ENCODE measurements around the gene EIF4G1. TPM values are rescaled to one million over a fixed set of nuclear protein-coding genes. Genes with fewer than 3 reads are reported as not detected.
A peak's percentile ranks its signal among the peaks of the same experiment; 100 is the strongest.

Gene EIF4G1
- total and polyA plus RNA-seq, 4 donors, result 72.8 to 285 (median 187) TPM

DNA sequence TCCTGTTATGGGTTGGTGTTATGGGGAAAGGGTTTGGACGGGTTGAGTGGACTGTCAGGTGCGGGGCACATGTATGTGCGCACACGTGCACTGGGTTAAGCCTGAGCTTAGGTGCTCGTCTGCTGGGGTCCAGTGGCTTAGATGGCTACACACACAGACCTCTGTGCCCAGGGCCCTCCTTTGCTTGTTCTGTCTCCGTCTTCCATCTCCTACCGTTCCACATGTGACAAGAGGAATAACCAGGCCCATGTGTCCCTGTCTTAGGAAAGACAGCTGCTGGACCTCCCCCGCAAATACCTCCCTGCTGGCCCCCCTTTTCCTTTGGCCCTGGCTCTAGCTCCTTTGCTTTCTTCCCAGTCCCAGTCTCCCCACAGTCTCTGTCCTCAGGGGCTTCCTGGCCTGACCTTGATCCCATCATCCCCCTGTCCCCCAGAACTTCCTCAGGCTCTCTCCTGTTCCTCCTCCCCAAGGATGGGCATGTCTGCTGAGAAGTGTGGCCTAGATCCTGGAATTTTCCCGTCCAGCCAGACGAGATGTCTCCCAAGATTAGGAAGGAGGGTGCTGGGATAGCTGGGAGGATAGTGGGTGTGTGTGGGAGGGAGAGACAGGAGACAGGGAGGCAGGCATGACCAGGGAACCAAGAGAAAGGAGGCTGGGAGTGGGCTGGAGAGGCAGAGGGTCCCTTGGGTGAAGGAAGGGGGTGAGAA lies 64.4 kb downstream of the EIF4G1 start:
- Histone ChIP-seq H3K9me3 (ENCODE audit: control insufficient read depth, low read length) (no peaks in the 10 kb centered on the region), H3K27me3 (ENCODE audit: control insufficient read depth in 1 of 2, insufficient read depth in 2 of 2, low read length in 1 of 2) (no peaks in the 10 kb centered on the region), H3K27ac (ENCODE audit: low read depth in 1 of 2, low read length in 2 of 2) (no peak overlapping the region), H3K36me3 (ENCODE audit: control insufficient read depth in 1 of 2, insufficient read depth in 2 of 2, low read length in 1 of 2) (no peaks in the 10 kb centered on the region), H3K4me1 (ENCODE audit: control insufficient read depth in 1 of 2, insufficient read depth in 2 of 2, low read length in 2 of 2) (no peaks in the 10 kb centered on the region), H3K4me3 (ENCODE audit: low read length in 2 of 2) (no peak overlapping the region)
- ATAC-seq (ENCODE audit: low FRiP score), result no peak
- DNase-seq, result peak in 1 of 2 donors; percentile 40
- intact Hi-C loops (cut with DNase I), result no loop called here
- WGBS, 2 donors, result 80 to 85% methylated on average over 10 of the region's 10 CpGs

DNA sequence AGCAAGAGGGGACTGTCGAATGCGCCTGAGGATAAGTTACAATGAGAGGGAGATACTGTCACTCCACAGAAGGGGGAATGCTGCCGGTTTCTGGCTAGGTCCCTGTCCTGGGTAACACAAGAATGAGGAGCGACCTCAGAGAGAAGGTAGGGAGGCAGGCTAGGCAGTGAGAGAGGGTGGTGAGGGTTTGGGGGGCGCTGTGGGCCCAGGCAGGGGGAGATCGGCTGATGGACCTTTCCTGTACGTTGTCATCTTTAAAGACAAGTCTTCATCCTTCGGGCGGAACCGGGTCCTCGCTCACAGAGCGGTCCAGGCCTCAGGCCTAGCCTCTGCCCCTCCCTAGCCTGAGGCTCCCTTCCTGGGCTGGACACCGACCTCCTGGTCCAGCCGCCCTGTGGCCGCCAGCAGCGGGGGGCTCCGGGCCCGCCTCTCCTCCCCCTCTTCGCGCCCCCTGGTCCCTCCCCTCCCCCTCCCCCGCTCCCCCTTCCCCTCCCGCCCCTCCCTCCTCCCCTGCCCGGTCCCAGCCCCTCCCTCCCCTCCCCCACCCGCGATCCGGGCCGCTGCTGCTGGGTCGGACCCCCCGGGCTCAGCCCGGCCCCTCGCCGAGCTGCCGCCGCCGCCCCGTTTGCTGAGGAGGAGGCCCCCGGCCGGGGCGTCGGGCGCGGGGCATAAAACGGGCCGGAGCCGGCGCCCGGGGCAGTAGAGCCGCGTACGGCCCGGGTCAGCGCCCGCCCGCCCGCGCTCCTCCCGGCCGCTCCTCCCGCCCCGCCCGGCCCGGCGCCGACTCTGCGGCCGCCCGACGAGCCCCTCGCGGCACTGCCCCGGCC lies 65.2 kb downstream of the EIF4G1 start, which contains the start of gene CHRD:
TSS of gene CHRD (plus strand) at position 697 of the 827 bp plus-strand sequence. CDS start 265 bp downstream, outside the sequence.
- no peaks in the 10 kb centered on the region for H3K9me3 ChIP-seq (ENCODE audit: control insufficient read depth, low read length)
- no peaks in the 10 kb centered on the region for H3K4me1 ChIP-seq (ENCODE audit: control insufficient read depth in 1 of 2, insufficient read depth in 2 of 2, low read length in 2 of 2)
- peak within 1 kb of the TSS; percentile 63 to 81 for H3K4me3 ChIP-seq (ENCODE audit: low read length in 2 of 2)
- H3K27ac ChIP-seq (ENCODE audit: low read depth in 1 of 2, low read length in 2 of 2), result no peak within 1 kb of the TSS
- no peaks in the 10 kb centered on the region for H3K27me3 ChIP-seq (ENCODE audit: control insufficient read depth in 1 of 2, insufficient read depth in 2 of 2, low read length in 1 of 2)
- H3K36me3 ChIP-seq (ENCODE audit: control insufficient read depth in 1 of 2, insufficient read depth in 2 of 2, low read length in 1 of 2), result no peaks in the 10 kb centered on the region
- ATAC-seq (ENCODE audit: low FRiP score), result peak; percentile 64
- intact Hi-C loops (cut with DNase I), result no loop called here
- peak in 1 of 2 donors; percentile 80 for DNase-seq
- WGBS, 2 donors, result 16 to 53% methylated on average over 19 to 69 of the region's 71 CpGs

DNA sequence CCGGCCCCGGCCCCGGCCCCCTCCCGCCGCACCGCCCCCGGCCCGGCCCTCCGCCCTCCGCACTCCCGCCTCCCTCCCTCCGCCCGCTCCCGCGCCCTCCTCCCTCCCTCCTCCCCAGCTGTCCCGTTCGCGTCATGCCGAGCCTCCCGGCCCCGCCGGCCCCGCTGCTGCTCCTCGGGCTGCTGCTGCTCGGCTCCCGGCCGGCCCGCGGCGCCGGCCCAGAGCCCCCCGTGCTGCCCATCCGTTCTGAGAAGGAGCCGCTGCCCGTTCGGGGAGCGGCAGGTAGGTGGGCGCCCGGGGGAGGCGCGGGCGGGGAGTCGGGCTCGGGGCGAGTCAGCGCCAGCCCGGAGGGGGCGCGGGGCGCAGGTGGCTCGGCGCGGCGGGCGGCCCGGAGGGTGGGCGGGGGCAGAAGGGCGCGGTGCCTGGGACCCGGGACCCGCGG lies 65.8 kb downstream of the EIF4G1 start:
- no peaks in the 10 kb centered on the region for H3K4me1 ChIP-seq (ENCODE audit: control insufficient read depth in 1 of 2, insufficient read depth in 2 of 2, low read length in 2 of 2)
- H3K27ac ChIP-seq (ENCODE audit: low read depth in 1 of 2, low read length in 2 of 2), result no peak overlapping the region
- intact Hi-C loops (cut with DNase I), result no loop called here
- no peak for ATAC-seq (ENCODE audit: low FRiP score)
- 0 to 1% methylated on average over 11 to 62 of the region's 62 CpGs for WGBS, 2 donors
- DNase-seq, result peak; percentile 84 to 93
- no peaks in the 10 kb centered on the region for H3K9me3 ChIP-seq (ENCODE audit: control insufficient read depth, low read length)
- peak overlapping the region; percentile 63 to 81 for H3K4me3 ChIP-seq (ENCODE audit: low read length in 2 of 2)
- no peaks in the 10 kb centered on the region for H3K36me3 ChIP-seq (ENCODE audit: control insufficient read depth in 1 of 2, insufficient read depth in 2 of 2, low read length in 1 of 2)
- H3K27me3 ChIP-seq (ENCODE audit: control insufficient read depth in 1 of 2, insufficient read depth in 2 of 2, low read length in 1 of 2), result no peaks in the 10 kb centered on the region

DNA sequence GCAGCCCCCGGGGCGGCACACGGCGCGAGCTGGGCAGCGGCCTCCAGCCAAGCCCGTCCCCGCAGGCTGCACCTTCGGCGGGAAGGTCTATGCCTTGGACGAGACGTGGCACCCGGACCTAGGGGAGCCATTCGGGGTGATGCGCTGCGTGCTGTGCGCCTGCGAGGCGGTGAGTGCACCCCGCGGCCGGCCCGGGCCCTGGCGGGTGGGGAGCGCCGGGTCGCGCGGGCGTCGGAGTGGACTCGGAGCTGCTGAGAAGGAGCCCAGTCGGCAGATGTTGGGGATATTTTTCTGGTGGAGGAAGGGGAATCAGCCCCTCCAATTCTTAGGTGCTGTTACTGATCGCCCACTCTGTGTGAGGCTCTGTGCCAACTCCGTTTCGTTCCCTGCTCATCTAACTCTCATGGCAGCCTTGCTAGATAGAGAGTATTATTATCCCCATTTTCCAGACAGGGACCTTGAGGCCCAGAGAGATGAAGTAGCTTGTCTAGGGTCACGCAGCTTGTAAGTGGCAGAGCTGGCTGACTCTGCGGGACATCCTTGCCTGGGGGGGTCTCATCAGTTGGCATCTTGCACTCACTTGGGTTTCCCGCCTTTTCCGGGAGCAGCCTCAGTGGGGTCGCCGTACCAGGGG lies 66.3 kb downstream of the EIF4G1 start:
- H3K27ac ChIP-seq (ENCODE audit: low read depth in 1 of 2, low read length in 2 of 2), result no peak overlapping the region
- intact Hi-C loops (cut with DNase I), result no loop called here
- ATAC-seq (ENCODE audit: low FRiP score) (no peak), DNase-seq (peak in 1 of 2 donors; percentile 74)
- no peaks in the 10 kb centered on the region for H3K4me1 ChIP-seq (ENCODE audit: control insufficient read depth in 1 of 2, insufficient read depth in 2 of 2, low read length in 2 of 2)
- WGBS, 2 donors, result 2% methylated on average over 39 to 42 of the region's 42 CpGs
- peak overlapping the region; percentile 63 to 81 for H3K4me3 ChIP-seq (ENCODE audit: low read length in 2 of 2)
- H3K36me3 ChIP-seq (ENCODE audit: control insufficient read depth in 1 of 2, insufficient read depth in 2 of 2, low read length in 1 of 2), result no peaks in the 10 kb centered on the region
- H3K27me3 ChIP-seq (ENCODE audit: control insufficient read depth in 1 of 2, insufficient read depth in 2 of 2, low read length in 1 of 2), result no peaks in the 10 kb centered on the region
- no peaks in the 10 kb centered on the region for H3K9me3 ChIP-seq (ENCODE audit: control insufficient read depth, low read length)

DNA sequence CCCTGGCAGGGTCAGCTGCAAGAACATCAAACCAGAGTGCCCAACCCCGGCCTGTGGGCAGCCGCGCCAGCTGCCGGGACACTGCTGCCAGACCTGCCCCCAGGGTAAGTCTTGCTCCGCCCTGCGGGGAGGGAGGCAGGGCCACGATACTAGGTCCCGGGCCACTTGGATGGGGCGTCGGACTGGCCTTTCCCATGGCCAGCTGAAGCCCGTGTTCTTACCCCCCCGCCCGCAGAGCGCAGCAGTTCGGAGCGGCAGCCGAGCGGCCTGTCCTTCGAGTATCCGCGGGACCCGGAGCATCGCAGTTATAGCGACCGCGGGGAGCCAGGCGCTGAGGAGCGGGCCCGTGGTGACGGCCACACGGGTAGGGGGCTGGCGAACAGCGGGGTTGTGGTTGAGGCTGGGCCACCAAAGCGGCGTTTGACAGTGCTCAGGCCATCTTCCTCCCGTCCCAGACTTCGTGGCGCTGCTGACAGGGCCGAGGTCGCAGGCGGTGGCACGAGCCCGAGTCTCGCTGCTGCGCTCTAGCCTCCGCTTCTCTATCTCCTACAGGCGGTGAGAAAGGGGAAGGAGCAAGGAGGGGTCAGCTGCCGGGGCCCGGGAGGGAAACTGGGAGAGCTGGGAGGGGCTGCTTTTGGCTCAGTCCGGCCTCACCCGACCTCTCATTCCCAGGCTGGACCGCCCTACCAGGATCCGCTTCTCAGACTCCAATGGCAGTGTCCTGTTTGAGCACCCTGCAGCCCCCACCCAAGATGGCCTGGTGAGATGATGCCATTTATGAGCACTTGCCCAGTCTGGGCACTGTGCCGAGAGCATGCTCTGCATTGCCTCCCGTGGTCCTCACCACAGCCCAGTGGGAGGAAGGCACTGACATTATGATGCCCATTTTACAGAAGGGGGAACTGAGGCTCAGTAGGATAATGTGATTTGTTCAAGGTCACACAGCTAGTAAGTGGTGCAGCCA lies 67.1 kb downstream of the EIF4G1 start:
- Histone ChIP-seq H3K4me3 (ENCODE audit: low read length in 2 of 2) (no peak overlapping the region), H3K27ac (ENCODE audit: low read depth in 1 of 2, low read length in 2 of 2) (no peak overlapping the region), H3K36me3 (ENCODE audit: control insufficient read depth in 1 of 2, insufficient read depth in 2 of 2, low read length in 1 of 2) (no peaks in the 10 kb centered on the region), H3K9me3 (ENCODE audit: control insufficient read depth, low read length) (no peaks in the 10 kb centered on the region), H3K4me1 (ENCODE audit: control insufficient read depth in 1 of 2, insufficient read depth in 2 of 2, low read length in 2 of 2) (no peaks in the 10 kb centered on the region), H3K27me3 (ENCODE audit: control insufficient read depth in 1 of 2, insufficient read depth in 2 of 2, low read length in 1 of 2) (no peaks in the 10 kb centered on the region)
- 15 to 21% methylated on average over 52 to 55 of the region's 55 CpGs for WGBS, 2 donors
- DNase-seq, result peak; percentile 66 to 82
- ATAC-seq (ENCODE audit: low FRiP score), result peak; percentile 31
- intact Hi-C loops (cut with DNase I), result no loop called here

DNA sequence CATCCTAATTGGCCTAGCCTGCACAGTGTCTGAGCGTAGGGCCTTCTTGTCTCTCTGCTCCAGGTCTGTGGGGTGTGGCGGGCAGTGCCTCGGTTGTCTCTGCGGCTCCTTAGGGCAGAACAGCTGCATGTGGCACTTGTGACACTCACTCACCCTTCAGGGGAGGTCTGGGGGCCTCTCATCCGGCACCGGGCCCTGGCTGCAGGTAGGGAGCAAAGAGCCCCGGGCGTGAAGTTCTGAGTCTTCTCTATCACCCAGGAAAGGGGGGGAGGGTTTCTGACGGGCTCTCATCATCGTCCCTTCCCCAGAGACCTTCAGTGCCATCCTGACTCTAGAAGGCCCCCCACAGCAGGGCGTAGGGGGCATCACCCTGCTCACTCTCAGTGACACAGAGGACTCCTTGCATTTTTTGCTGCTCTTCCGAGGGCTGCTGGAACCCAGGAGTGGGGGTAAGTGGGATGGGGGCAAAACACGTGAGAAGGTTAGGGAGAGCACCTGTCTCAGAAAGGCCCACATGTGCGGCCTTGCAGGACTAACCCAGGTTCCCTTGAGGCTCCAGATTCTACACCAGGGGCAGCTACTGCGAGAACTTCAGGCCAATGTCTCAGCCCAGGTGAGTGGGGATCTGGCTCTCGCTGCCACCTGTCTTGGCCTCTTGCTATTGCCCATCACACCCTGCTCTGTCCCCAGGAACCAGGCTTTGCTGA lies 68.1 kb downstream of the EIF4G1 start:
- intact Hi-C loops (cut with DNase I), result no loop called here
- no peaks in the 10 kb centered on the region for H3K36me3 ChIP-seq (ENCODE audit: control insufficient read depth in 1 of 2, insufficient read depth in 2 of 2, low read length in 1 of 2)
- H3K27me3 ChIP-seq (ENCODE audit: control insufficient read depth in 1 of 2, insufficient read depth in 2 of 2, low read length in 1 of 2), result no peaks in the 10 kb centered on the region
- ATAC-seq (ENCODE audit: low FRiP score) (no peak), DNase-seq (peak in 1 of 2 donors; percentile 65)
- no peak overlapping the region for H3K27ac ChIP-seq (ENCODE audit: low read depth in 1 of 2, low read length in 2 of 2)
- H3K4me1 ChIP-seq (ENCODE audit: control insufficient read depth in 1 of 2, insufficient read depth in 2 of 2, low read length in 2 of 2), result no peaks in the 10 kb centered on the region
- H3K4me3 ChIP-seq (ENCODE audit: low read length in 2 of 2), result no peak overlapping the region
- no peaks in the 10 kb centered on the region for H3K9me3 ChIP-seq (ENCODE audit: control insufficient read depth, low read length)
- WGBS, 2 donors, result 92 to 96% methylated on average over 16 of the region's 16 CpGs

DNA sequence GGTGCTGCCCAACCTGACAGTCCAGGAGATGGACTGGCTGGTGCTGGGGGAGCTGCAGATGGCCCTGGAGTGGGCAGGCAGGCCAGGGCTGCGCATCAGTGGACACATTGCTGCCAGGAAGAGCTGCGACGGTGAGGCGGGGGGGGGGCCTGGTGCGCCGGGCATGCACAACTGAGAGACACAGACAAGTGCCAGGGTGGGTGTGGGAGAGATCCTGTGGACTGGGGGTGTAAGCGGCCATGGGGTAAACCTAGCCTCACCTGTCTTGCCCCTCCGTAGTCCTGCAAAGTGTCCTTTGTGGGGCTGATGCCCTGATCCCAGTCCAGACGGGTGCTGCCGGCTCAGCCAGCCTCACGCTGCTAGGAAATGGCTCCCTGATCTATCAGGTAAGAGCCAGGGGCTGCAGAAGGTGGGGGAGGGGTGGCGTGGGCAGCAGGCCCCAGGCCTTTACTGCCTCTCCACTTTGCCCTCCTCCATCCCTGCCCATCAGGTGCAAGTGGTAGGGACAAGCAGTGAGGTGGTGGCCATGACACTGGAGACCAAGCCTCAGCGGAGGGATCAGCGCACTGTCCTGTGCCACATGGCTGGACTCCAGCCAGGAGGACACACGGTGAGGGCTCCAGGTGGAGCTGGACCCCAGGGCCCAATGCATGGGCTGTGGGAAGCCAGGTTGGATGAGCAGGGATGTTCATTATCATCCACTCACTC lies 68.8 kb downstream of the EIF4G1 start:
- Histone ChIP-seq H3K27me3 (ENCODE audit: control insufficient read depth in 1 of 2, insufficient read depth in 2 of 2, low read length in 1 of 2) (no peaks in the 10 kb centered on the region), H3K36me3 (ENCODE audit: control insufficient read depth in 1 of 2, insufficient read depth in 2 of 2, low read length in 1 of 2) (no peaks in the 10 kb centered on the region), H3K4me1 (ENCODE audit: control insufficient read depth in 1 of 2, insufficient read depth in 2 of 2, low read length in 2 of 2) (no peaks in the 10 kb centered on the region), H3K4me3 (ENCODE audit: low read length in 2 of 2) (no peak overlapping the region), H3K9me3 (ENCODE audit: control insufficient read depth, low read length) (no peaks in the 10 kb centered on the region), H3K27ac (ENCODE audit: low read depth in 1 of 2, low read length in 2 of 2) (no peak overlapping the region)
- 96 to 97% methylated on average over 15 of the region's 15 CpGs for WGBS, 2 donors
- DNase-seq (peak in 1 of 2 donors; percentile 69), ATAC-seq (ENCODE audit: low FRiP score) (no peak)
- intact Hi-C loops (cut with DNase I), result no loop called here

Measured in aorta (tissue), 5 donors.